Tongue (tissue), 3 donors: Measurements from ENCODE around the gene CCDC39. TPM values are rescaled to one million over a fixed set of nuclear protein-coding genes. Genes with fewer than 3 reads are reported as not detected.
A peak's percentile ranks its signal among the peaks of the same experiment; 100 is the strongest.
"Not testable (repeated sequence)": the region's sequence is repeated elsewhere in the genome, so short reads cannot be mapped to it uniquely, and the experiment has no call there.

Source experiments
- DNase-seq: peaks from one replicate; pipeline ENCODE4 v3.0.0-alpha.2; 2015
- small RNA-seq: library from RNA; depleted of rRNA; stranded (forward); fragments of <200 nt; gene quantifications from one replicate; pipeline ENCODE3, GENCODE V24; 2014; ENCODE audit warnings: low replicate concordance
- total RNA-seq: library from RNA; depleted of rRNA; stranded (reverse); fragments of >200 nt; gene quantifications from one replicate; pipeline ENCODE4 v1.2.3, GENCODE V29; 2014

Gene CCDC39
- total RNA-seq, 1 donor from 2014 or later, result 0.10 TPM

GRCh38 chr3:180619723-180620122 lies 59.6 kb downstream of the CCDC39 start:
- no peak for DNase-seq

- not testable (repeated sequence) for DNase-seq
Measured at GRCh38 chr3:180618563-180618962, 60.7 kb downstream of the CCDC39 start.

DNA sequence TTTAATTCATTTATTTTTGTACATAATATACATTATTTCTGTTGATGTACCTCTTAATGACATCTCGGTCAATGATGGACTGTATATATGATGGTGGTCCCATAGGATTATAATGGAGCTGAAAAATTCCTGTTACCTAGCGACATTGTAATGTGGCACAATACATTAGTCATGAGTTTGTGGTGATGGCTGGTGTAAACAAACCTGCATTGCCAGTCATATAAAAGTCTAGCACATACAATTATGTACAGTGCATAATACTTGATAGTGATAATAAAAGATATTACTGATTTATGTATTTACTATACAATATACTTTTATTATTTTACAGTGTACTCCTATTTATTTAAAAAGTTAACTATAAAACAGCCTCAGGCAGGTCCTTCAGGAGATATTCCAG lies 62.2 kb downstream of the CCDC39 start:
- no peak for DNase-seq

- peak; percentile 32 for DNase-seq
Measured at GRCh38 chr3:180615954-180616353, 63.3 kb downstream of the CCDC39 start.

- no peak for DNase-seq
Measured at GRCh38 chr3:180612364-180612763, 66.9 kb downstream of the CCDC39 start.

DNA sequence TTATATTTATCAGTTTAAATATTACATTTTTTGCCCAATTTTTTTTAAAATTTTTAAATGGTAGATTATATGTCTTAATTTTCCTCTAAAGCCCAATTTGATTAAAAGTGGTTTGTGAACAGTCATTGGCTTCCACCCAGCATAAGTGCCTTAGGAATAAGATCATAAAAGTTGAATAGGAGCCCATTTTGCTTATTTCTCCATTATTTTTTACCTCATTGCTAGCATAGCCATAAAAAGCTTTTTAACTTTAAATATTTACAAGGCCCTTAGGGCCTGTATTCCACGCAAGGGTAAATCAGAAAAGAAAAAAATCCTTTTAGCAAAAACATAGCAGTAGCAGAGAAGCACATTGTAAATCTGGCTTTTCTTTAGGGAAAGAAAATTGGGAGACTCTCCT lies 68.3 kb downstream of the CCDC39 start:
- DNase-seq, result no peak

GRCh38 chr3:180601688-180602666 lies 77.3 kb downstream of the CCDC39 start, which contains the start of gene TTC14:
TTC14 (plus strand) TSS chr3:180602163; CDS start chr3:180602262, 99 bp downstream.
- peak; percentile 96 for DNase-seq

- no peak for DNase-seq
Measured at GRCh38 chr3:180600473-180600872, 78.8 kb downstream of the CCDC39 start.

GRCh38 chr3:180595559-180595935 lies 83.7 kb downstream of the CCDC39 start:
- DNase-seq, result no peak

DNA sequence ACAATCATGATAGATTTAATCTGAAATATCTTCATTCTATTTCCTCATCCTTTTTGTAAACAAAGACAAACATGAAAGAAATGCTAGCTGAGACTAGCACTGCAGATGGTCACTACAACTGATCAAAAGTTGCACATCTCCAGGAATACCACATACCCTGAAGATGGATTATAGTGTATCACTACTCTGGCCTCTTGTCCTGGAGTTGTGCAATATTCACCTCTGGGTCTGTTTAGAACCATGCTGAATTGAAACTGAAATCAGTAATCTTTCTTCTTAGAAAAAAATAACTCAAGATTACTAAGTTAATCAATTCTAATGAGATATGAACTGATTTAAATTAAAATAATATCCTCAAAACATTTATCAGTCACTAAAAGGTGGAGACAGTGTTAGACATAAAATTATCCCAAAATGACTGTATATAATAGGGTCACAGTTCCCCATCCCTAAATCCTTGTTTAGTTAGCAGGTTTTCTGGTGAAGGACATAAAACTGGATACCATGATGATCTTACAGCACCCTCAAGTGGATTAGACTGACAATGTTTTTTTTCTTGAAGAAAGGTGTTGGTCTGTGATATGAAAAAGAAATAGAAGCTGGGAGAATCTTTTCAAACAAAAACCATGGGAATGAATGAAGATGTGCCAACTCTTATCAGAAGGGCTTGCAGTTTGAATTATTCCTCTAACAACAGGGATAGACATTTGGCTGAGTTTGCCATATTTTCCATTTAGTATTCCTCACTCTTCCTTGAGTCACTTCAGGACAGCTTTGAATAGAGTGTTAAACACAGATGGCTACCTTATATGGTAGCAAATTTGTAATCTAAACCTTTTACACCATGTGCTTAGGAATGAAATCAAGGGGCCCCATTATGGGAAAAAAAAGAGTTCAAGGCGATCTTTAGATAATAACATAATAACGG lies 84.4 kb downstream of the CCDC39 start:
- DNase-seq, result peak; percentile 14

GRCh38 chr3:180593631-180594030 lies 85.7 kb downstream of the CCDC39 start:
- not testable (repeated sequence) for DNase-seq

DNA sequence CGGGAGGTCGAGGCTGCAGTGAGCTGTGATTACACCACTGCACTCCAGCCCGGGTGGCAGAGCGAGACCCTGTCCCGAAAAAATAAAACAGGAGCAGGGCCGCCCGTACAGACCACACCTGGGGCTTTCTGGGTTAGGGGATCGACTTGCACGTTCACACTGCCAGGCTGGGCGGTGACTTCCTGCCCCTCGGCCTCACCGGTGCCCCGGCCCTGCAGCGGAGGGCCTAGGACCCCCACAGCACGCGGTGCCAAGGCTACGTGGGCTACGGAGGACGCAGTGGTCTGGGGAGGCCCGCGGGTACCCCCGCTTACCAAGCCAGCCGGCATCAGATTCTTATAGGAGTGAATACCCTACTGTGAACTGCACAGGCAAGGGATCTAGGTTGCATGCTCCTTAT lies 88.9 kb downstream of the CCDC39 start:
- DNase-seq, result no peak

GRCh38 chr3:180580934-180581333 lies 98.4 kb downstream of the CCDC39 start:
- DNase-seq, result no peak

DNA sequence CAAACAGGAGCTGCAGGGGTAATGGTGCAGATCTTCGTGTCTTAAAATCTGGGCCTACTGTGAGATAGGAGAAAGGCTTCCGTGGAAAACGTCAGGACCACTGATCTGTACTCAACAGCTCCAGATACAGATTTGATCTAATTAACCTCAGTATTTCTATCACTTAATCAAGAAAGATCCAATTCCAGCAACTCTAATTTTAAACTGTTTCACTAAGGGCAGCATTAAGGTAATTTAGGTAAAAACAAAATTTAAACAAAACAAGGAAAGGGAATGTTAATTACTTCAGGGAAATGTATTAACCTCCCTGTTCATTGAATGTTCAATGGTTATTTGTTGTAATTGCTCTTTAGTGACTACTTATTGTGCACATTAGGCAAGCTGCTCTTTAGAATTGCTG lies 103.7 kb downstream of the CCDC39 start:
- no peak for DNase-seq

DNA sequence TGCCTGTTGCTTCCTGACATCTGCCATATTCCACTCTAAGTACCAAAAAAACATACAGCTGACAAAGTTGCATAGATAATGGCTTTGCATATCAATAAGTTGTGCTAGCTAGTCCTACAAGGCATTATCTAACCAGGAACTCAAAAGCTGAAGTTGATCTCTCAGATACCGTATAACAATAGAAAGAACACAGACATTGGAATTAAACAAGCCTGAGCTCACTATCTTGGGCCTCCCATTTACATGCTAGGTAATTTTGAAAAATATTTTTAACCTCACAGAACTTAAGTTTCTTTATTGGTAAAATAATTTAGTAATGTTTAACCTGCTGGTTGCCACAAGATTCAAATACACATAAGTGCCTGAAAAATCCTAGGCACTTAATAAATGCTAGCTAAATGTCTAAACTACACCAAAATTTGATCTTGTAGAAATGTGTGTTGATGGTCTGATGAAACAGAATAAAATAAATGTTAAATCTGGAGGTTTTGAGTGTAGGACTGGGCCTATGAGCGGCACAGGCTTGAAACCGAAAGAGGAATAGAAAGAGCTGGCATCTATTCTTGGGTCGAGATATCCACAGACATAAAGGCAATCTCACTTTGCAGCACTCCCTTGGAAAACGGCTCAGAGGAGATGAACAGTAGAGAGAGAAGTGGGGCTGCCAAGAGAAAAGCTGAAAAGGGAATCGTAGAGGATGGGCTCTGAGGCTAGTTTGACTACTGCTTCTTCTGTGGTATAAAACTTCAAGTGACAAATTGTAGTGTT lies 107.3 kb downstream of the CCDC39 start:
- no peak for DNase-seq

- DNase-seq, result no peak
Measured at GRCh38 chr3:180570238-180570637, 109.1 kb downstream of the CCDC39 start.

- no peak for DNase-seq
Measured at GRCh38 chr3:180564676-180565075, 114.6 kb downstream of the CCDC39 start.

Small RNA genes lying within 50 kb of the gene (small RNA-seq; reads per million reads assigned to genes)
- not detected for gene AC068298.1
- not detected for gene RNU6-486P

Other genes with a start within 250 kb of the CCDC39 start
- 51.1 TPM for gene TTC14, start 77.3 kb downstream of the CCDC39 start, total RNA-seq
- gene FXR1, start 233.2 kb upstream of the CCDC39 start, total RNA-seq, result 558 TPM